SK-N-SH (cell line): ENCODE measurements around the gene SERTAD2. TPM values are rescaled to one million over a fixed set of nuclear protein-coding genes. Genes with fewer than 3 reads are reported as not detected.

Experiments
- CTCF ChIA-PET: fragments of 300-600, 350-600 bp; formaldehyde crosslinking; extraction: SDS; loops from one replicate; lab custom pipeline; 2021; lab: Yijun Ruan, JAX
- POLR2A ChIA-PET: fragments of 350-600 bp; sonication (Branson Sonifier 250); formaldehyde crosslinking; extraction: SDS; loops from one replicate; lab custom pipeline; 2020; ENCODE audit warnings: antibody characterized with exemption, inconsistent platforms; lab: Yijun Ruan, JAX
- DNase-seq: peaks from one replicate; pipeline ENCODE4 v3.0.0; 2012
- H2AFZ ChIP-seq: fragments of 200-600 bp; sonication (generic); 2 replicates; pipeline ENCODE4 v1.8.1; 2016; ENCODE audit warnings: antibody characterized with exemption, mild to moderate bottlenecking, low read depth
- H3F3A ChIP-seq: fragments of 200-600 bp; sonication (generic); replicated peaks from 2 replicates; pipeline ENCODE3; 2016; ENCODE audit warnings: antibody characterized with exemption, mild to moderate bottlenecking; ENCODE audit not compliant: insufficient read depth
- H3K27ac ChIP-seq, 2 experiments: fragments of 200-500 bp in 1 of 2; fragments of 200-600 bp in 1 of 2; sonication (Bioruptor generic) in 1 of 2; sonication (generic), shearing (Covaris generic) in 1 of 2; 2 replicates each; pipeline versions ENCODE4 v1.5.1 to v1.6.1; 2014 to 2016; ENCODE audit warnings: low read depth in 2 of 2, inconsistent platforms in 1 of 2, low read length in 1 of 2, mild to moderate bottlenecking in 1 of 2, mixed read lengths in 1 of 2
- H3K27me3 ChIP-seq: fragments of 200-600 bp; sonication (generic), shearing (Covaris generic); 2 replicates; pipeline ENCODE4 v1.6.1; 2016; ENCODE audit warnings: mixed run types; ENCODE audit not compliant: insufficient read depth
- H3K36me3 ChIP-seq, 2 experiments: fragments of 200-500 bp in 1 of 2; fragments of 200-600 bp in 1 of 2; sonication (Bioruptor generic) in 1 of 2; sonication (generic) in 1 of 2; replicated peaks in 1 of 2; 2 replicates each; pipeline versions ENCODE3 to v1.5.1; 2014 to 2016; ENCODE audit warnings: low read length in 1 of 2, mild to moderate bottlenecking in 1 of 2; ENCODE audit not compliant: insufficient read depth in 2 of 2, control insufficient read depth in 1 of 2
- H3K4me1 ChIP-seq, 2 experiments: fragments of 200-500 bp in 1 of 2; fragments of 200-600 bp in 1 of 2; sonication (Bioruptor generic) in 1 of 2; sonication (generic), shearing (Covaris generic) in 1 of 2; 2 replicates each; pipeline versions ENCODE4 v1.5.1 to v1.6.1; 2014 to 2016; ENCODE audit warnings: low read depth in 1 of 2, low read length in 1 of 2, mixed run types in 1 of 2; ENCODE audit not compliant: insufficient read depth in 2 of 2, control insufficient read depth in 1 of 2
- H3K4me2 ChIP-seq: fragments of 200-600 bp; sonication (generic), shearing (Covaris generic); 2 replicates; pipeline ENCODE4 v1.6.1; 2017; ENCODE audit warnings: mixed run types
- H3K4me3 ChIP-seq, 2 experiments: fragments of 200-500 bp in 1 of 2; fragments of 200-600 bp in 1 of 2; sonication (Bioruptor generic) in 1 of 2; sonication (generic), shearing (Covaris generic) in 1 of 2; 2 replicates each; pipeline versions ENCODE4 v1.5.1 to v1.8.1; 2014 to 2016; ENCODE audit warnings: low read depth in 2 of 2, inconsistent platforms in 1 of 2, low read length in 1 of 2, mild to moderate bottlenecking in 1 of 2, mixed read lengths in 1 of 2, moderate library complexity in 1 of 2
- H3K79me2 ChIP-seq: fragments of 200-600 bp; sonication (generic); 2 replicates; pipeline ENCODE4 v1.8.1; 2017; ENCODE audit warnings: mild to moderate bottlenecking; ENCODE audit not compliant: insufficient read depth
- H3K9ac ChIP-seq: fragments of 200-600 bp; sonication (generic); 2 replicates; pipeline ENCODE4 v1.6.1; 2017; ENCODE audit warnings: mixed run types
- H3K9me2 ChIP-seq: fragments of 200-600 bp; sonication (generic); 2 replicates; pipeline ENCODE4 v1.6.1; 2017; ENCODE audit warnings: mixed run types
- H3K9me3 ChIP-seq: fragments of 200-600 bp; sonication (generic); 2 replicates; pipeline ENCODE4 v1.6.1; 2017; ENCODE audit warnings: mixed run types, mild to moderate bottlenecking, moderate library complexity
- H4K20me1 ChIP-seq: fragments of 200-600 bp; sonication (generic); 2 replicates; pipeline ENCODE4 v1.6.1; 2017; ENCODE audit warnings: mild to moderate bottlenecking, mixed run types; ENCODE audit not compliant: insufficient read depth
- ELF1 ChIP-seq: IDR thresholded peaks from 2 replicates; pipeline ENCODE4 v1.4.0; 2012
- EZH2phosphoT487 ChIP-seq: fragments of 200-600 bp; sonication (generic); IDR thresholded peaks from 2 replicates; pipeline ENCODE4 v1.6.1; 2017; ENCODE audit warnings: low read depth, mixed run types, mild to moderate bottlenecking, antibody characterized with exemption, moderate library complexity, borderline replicate concordance
- IRF3 ChIP-seq: fragments of 150-350 bp; IDR thresholded peaks from 2 replicates; pipeline ENCODE4 v1.6.1; 2016; ENCODE audit warnings: mild to moderate bottlenecking, low read depth, low read length
- JUND ChIP-seq: IDR thresholded peaks from 2 replicates; pipeline ENCODE4 v1.4.0; 2012
- MEF2A ChIP-seq: IDR thresholded peaks from 2 replicates; pipeline ENCODE4 v1.4.0; 2012; ENCODE audit warnings: low read depth, borderline replicate concordance
- NFIC ChIP-seq: IDR thresholded peaks from 2 replicates; pipeline ENCODE4 v1.4.0; 2012; ENCODE audit warnings: borderline replicate concordance
- POLR2AphosphoS5 ChIP-seq: IDR thresholded peaks from 2 replicates; pipeline ENCODE4 v1.6.1; 2012; ENCODE audit warnings: low read depth, low read length
- RCOR1 ChIP-seq: fragments of 150-350 bp; IDR thresholded peaks from 2 replicates; pipeline ENCODE4 v1.6.1; 2017; ENCODE audit warnings: antibody characterized with exemption, low read length
- REST ChIP-seq: IDR thresholded peaks from 2 replicates; pipeline ENCODE4 v1.6.1; 2012; ENCODE audit warnings: mild to moderate bottlenecking, low read depth, low read length, moderate library complexity
- RFX5 ChIP-seq: IDR thresholded peaks from 2 replicates; pipeline ENCODE4 v1.6.1; 2012; ENCODE audit warnings: mild to moderate bottlenecking, improper control_type of control experiment, low read length
- RXRA ChIP-seq: IDR thresholded peaks from 2 replicates; pipeline ENCODE4 v1.4.0; 2012; ENCODE audit warnings: low read depth, mild to moderate bottlenecking, borderline replicate concordance
- TAF1 ChIP-seq: IDR thresholded peaks from 2 replicates; pipeline ENCODE4 v1.6.1; 2012; ENCODE audit warnings: low read depth, mild to moderate bottlenecking, low read length, moderate library complexity, borderline replicate concordance
- TEAD4 ChIP-seq: IDR thresholded peaks from 2 replicates; pipeline ENCODE4 v1.4.0; 2012; ENCODE audit warnings: mild to moderate bottlenecking, borderline replicate concordance; ENCODE audit not compliant: insufficient read depth
- USF2 ChIP-seq: fragments of 150-350 bp; IDR thresholded peaks from 2 replicates; pipeline ENCODE4 v1.6.1; 2017; ENCODE audit warnings: antibody characterized with exemption, low read length, low read depth, borderline replicate concordance
- ZBTB33 ChIP-seq: IDR thresholded peaks from 2 replicates; pipeline ENCODE4 v1.4.0; 2012; ENCODE audit warnings: low read depth, borderline replicate concordance
- WGBS: methylation state at CpG from one replicate; pipeline ENCODE4 v1.1.6; 2017; ENCODE audit warnings: low lambda C conversion rate; 5-methylcytosine and 5-hydroxymethylcytosine counted together
- polyA plus RNA-seq, 3 experiments: library from polyadenylated mRNA; depleted of rRNA; stranded (reverse); fragments of >200 nt; gene quantifications; 2 replicates each; pipeline ENCODE4 v1.2.3, GENCODE V29; 2012
- TF ChIP-seq, protein P1 (sequence below): IDR thresholded peaks from 2 replicates; pipeline ENCODE4 v1.4.0; 2012; ENCODE audit warnings: low read depth

The SERTAD2 gene
- polyA plus RNA-seq, 1 of the 3 experiments (the other 2 are of a cell fraction) = 9.1 TPM

GRCh38 chr2:64615192-64615763 is 38.4 kb downstream of the SERTAD2 start:
- Histone ChIP-seq H3K4me1 (peaks cover 0 to 6% of the 10 kb centered on the region in 2 experiments; a peak in 1 of 4 replicates), H3K9ac (no peak overlapping the region), H3K79me2 (no peaks in the 10 kb centered on the region), H3K4me2 (no peak overlapping the region), H3F3A (no peaks in the 10 kb centered on the region), H3K36me3 (no peaks in the 10 kb centered on the region), H3K9me3 (no peaks in the 10 kb centered on the region), H3K4me3 (no peak overlapping the region), H3K9me2 (no peaks in the 10 kb centered on the region), H3K27me3 (no peaks in the 10 kb centered on the region; the same call in 1 of the 2 replicates), H4K20me1 (no peaks in the 10 kb centered on the region)
- ChIA-PET CTCF (interaction anchor here (0.6 to 3.5 kb wide), 9 partner anchors 18 to 287 kb away, joined by 3 to 16 read pairs (median 4); no protein-coding TSS in a partner anchor), POLR2A (no interaction called here)
- TF ChIP-seq RCOR1 = no peak
- no peak for TF ChIP-seq POLR2AphosphoS5
- TF ChIP-seq RFX5 = no peak
- no peak for TF ChIP-seq TAF1
- TF ChIP-seq JUND = no peak
- TF ChIP-seq REST = no peak
- TF ChIP-seq ELF1 = no peak
- TF ChIP-seq ZBTB33 = no peak
- TF ChIP-seq MEF2A = no peak
- TF ChIP-seq RXRA = no peak
- TF ChIP-seq EZH2phosphoT487 = no peak
- TF ChIP-seq, protein P1, sequence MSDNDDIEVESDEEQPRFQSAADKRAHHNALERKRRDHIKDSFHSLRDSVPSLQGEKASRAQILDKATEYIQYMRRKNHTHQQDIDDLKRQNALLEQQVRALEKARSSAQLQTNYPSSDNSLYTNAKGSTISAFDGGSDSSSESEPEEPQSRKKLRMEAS = no peak
- TF ChIP-seq TEAD4 = no peak
- no peak for TF ChIP-seq USF2
- TF ChIP-seq NFIC = no peak
- TF ChIP-seq IRF3 = no peak
- TF ChIP-seq, all 33 proteins: peak for 0
- 86% methylated on average over 6 of the region's 6 CpGs for WGBS
- Histone ChIP-seq H3K27ac (no peak overlapping the region), H2AFZ (no peak overlapping the region)
- no peak for DNase-seq
